Measurements from ENCODE around the gene OR8B3.

Gene OR8B3

GRCh38 chr11:124359566-124359965, 39.3 kb downstream of the OR8B3 start:
- no peak for DNase-seq

GRCh38 chr11:124346311-124346955, 52.4 kb downstream of the OR8B3 start:
- DNase-seq, result no peak

Measured in CD4-positive, alpha-beta T cell treated with Interleukin-10 for 1 hour (primary cell).